GM12873 (cell line): Measurements from ENCODE around the gene MNDA.

Source experiments
- CTCF ChIP-seq: IDR thresholded peaks from 2 replicates; pipeline ENCODE4 v1.5.1; 2012; ENCODE audit warnings: low read depth, mild to moderate bottlenecking, moderate library complexity, low read length, control low read depth; ENCODE audit not compliant: insufficient read depth; ENCODE audit errors: missing control alignments

Gene MNDA

GRCh38 chr1:158898722-158899121 is 67.6 kb downstream of the MNDA start:
- TF ChIP-seq CTCF = no peak
